Measurements from ENCODE around the gene HTRA1. TPM values are rescaled to one million over a fixed set of nuclear protein-coding genes. Genes with fewer than 3 reads are reported as not detected.
A peak's percentile ranks its signal among the peaks of the same experiment; 100 is the strongest.

The HTRA1 gene
- total RNA-seq, 1 donor from 2014 or later, result 83.1 TPM

DNA sequence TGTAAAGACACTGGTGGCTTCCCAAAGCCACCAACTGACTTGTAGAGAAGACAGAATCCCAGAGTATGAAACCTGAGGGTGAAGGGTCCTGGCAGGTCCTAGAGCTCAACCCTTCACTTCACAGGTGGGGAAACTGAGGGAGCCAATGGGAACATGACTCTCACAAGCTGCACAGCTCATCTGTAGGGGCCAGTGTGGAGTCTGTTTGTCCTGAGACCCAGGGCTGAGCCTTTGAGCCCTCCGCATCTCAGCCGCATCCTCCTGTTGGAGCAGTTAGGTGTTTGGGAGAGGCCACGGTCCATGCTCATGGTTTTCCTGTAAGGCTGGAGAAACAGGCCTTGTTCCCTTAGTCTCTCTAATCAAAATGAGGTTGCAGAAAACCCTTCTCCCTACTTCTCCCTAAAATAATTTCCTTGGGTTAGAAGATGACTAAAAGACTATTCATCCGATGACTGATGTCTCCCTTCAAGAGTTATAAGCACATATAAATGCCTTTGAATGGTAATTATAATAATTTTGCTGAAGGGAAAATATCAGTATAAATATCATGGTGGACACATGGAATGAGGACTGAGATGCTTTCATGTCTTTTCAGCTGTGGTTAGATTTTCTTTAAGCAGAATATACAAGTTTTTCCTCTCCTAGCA lies 10.3 kb downstream of the HTRA1 start:
- ATAC-seq (no peak), DNase-seq (ENCODE audit: low spot score) (no peak)

DNA sequence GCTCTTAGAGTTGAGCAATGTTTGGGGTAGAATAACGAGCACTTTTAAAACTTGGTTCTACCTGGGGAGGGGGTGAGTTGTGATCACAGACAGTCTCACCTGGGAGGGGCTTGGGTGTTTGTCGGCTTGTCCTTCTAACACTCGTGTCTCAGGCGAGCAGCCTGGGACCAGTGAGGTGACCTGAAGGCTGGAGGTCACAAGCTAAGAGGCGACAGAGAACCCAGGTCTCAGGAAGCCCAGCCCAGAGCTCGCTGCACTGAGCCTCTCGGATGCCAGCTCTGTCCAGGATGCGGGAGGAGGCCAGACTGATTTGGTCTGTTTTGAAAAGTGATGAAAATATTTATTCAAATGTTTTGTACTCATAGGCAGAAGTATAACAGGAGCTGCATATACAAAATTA lies 11.8 kb downstream of the HTRA1 start:
- DNase-seq (ENCODE audit: low spot score), result peak; percentile 22
- ATAC-seq, result no peak

DNA sequence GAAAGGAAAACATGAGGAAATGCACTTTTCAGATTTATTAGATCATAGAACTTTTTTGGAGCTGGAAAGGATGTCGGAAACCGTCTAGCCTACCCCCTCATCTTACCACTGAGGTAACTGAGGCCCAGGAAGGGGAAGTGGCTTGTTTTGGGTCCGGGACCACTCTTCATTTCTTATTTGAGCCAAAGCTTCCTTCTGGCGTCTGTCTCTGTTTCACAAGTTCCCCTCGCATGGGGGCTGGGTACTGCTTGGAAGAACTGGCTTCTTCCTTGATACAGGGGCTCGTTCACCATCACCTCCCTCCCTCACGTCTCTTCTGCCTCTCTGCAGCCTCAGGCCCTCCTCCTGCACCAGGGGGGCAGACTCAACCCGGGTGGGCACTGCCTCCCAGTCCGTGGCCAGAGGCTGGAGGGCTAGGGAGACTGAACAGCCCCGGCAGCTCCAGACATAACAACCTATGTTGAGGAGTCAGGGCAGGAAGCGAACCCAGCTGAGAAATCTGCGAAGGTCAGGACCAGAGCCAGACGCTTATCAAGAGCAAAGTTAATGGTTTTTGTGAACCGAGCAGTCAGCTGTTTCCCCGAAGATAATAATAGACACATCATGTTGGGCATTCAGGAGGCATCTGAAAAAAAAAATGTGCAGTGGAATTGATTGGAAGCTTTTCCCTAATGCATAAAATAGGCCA lies 12.9 kb downstream of the HTRA1 start:
- DNase-seq (ENCODE audit: low spot score), result peak; percentile 45
- peak; percentile 52 for ATAC-seq

DNA sequence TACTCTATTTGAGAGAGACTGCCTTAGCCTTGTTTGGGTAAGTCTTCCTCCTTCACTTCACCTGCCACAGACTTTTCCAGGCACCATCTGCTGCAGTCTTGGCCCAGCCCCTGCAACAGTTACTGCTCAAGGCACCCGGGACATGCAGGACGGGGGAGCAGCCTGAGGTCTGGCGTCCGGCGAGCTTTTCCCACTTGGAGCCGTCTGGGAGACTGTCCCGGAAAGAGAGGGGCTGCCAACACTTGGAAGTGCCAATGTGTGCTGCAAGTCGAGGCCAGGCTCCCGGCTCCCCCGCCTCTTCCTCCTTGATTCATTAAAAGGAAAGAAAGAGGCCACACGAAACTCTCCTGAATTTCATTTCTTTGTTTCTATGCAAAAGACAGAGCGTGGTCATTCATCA lies 13.7 kb downstream of the HTRA1 start:
- ATAC-seq (peak; percentile 41), DNase-seq (ENCODE audit: low spot score) (peak; percentile 44)

DNA sequence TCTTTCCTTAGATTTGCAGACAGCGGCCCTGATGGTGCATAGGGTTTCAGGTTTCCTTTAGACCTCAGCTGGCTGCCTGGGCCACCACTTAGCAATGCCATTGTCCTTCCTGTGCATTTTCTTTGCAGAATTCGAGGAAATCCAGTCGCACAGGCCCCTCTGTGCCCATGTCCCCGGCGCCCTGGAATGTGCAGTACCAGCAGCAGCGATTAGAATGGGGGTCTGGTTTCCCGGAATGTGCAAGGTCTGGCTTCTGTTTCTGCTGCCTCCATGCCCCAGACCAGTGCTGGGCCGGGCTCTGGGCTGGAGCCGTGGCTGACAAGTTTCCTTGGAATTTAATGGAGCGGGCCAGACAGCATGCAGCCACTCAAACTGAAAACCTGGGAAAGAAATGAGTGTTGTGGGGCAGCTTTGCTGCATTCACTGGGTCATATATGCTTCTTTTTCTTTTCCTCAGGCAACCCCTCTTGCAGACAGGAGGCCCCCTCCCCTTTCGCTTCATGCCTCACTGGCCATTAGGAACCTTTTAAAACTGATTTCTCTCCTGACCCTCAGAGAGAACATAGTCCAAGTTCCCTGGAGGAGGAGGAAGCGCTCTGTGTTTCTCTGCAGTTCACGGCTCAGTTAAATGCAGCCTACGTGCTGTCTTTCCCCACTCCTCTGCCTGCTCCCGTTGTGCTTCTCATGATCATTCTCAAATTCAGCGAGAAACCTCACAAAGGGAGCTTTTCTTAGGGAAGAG lies 14.4 kb downstream of the HTRA1 start:
- DNase-seq (ENCODE audit: low spot score) (peak; percentile 27), ATAC-seq (no peak)

DNA sequence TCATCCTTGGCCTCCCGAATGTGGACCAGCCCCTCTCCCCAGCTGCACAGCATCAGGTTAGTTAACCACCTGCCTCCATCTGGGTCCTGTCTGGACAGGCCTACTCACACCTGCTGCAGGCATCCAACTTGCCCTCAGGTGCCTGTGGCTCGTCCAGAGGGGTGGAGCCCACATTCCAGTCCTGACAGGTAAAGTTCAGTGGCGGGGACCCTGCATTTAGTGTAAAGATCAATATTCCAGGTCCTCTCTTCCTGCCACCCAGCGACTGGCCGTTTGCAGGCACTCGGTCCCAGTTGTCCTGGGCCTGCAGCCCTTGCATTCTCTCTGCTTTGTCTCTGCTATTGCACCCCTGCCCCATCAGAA lies 15.0 kb downstream of the HTRA1 start:
- DNase-seq (ENCODE audit: low spot score), result peak; percentile 38
- ATAC-seq, result no peak

DNA sequence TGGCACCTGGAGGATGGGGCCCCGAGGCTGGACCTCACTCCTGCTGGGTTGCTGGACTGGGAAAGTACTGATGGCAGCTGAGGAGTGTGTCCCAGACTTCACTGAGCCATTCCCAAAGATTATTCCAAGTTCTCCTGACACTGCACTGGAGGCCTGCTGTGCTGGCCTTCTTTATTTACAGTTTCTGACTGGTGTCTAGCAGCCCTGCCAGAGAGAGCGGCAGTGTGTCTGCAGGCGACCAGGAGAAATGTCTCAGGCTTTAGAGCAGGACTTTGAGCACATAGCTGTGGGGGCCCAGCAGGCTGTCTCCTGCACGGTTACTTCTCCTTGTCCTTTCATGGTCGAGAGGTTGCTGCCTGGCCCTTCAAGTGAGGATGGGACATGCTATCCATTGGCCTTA lies 16.1 kb downstream of the HTRA1 start:
- no peak for ATAC-seq
- peak; percentile 37 for DNase-seq (ENCODE audit: low spot score)

DNA sequence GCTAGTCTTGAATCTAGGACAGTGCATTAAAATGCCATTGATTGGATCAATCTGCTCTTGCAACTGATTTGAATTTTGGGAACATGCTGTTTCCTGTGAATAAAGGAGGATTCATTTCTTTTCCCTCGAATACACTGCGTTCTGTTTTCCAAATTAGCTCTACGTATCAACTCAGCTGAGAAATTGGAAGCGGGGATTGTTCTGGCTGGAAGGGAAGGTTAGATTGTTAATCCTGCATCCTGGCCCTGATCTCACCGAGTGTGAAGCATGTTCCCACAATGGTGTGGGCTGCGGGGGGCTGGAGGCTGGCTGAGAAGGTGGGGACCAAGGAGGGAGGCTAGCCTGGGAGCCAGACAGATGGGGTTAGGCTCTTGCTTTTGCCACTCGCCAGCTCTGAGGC lies 17.6 kb downstream of the HTRA1 start:
- ATAC-seq (no peak), DNase-seq (ENCODE audit: low spot score) (no peak)

DNA sequence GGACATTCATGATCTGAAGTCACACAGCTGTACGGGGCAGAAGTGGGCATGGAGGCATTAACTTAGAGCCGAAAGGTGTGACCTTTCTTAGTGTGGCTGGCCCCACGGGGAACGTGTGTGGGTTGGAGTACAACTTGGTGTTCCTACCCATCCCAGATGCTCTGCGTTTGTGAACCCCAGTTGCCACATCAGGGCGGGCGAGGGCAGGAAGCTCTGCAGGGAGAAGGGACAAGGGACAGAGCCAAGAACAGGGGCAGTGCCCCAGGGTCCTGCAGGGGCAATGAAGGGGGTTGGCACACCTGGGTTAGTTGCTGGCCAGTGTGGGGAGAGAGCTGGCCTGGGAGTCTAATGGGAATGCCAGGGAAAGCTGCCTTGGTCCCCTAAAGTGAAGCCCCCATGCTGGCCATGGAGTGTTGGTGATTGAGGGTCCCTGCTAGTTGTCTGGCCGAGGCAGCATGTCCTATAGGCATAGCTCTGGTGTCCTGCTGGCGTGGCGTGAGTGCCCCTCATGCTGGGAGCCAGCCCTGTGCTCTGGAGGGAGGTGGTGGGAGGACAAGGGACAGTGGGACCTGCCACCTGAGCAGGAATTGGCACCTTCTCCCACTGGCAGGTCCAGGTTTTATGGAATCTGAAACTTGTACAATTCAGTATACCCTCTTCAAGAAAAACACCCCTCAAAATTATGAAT lies 18.9 kb downstream of the HTRA1 start:
- DNase-seq (ENCODE audit: low spot score), result no peak
- ATAC-seq, result no peak

DNA sequence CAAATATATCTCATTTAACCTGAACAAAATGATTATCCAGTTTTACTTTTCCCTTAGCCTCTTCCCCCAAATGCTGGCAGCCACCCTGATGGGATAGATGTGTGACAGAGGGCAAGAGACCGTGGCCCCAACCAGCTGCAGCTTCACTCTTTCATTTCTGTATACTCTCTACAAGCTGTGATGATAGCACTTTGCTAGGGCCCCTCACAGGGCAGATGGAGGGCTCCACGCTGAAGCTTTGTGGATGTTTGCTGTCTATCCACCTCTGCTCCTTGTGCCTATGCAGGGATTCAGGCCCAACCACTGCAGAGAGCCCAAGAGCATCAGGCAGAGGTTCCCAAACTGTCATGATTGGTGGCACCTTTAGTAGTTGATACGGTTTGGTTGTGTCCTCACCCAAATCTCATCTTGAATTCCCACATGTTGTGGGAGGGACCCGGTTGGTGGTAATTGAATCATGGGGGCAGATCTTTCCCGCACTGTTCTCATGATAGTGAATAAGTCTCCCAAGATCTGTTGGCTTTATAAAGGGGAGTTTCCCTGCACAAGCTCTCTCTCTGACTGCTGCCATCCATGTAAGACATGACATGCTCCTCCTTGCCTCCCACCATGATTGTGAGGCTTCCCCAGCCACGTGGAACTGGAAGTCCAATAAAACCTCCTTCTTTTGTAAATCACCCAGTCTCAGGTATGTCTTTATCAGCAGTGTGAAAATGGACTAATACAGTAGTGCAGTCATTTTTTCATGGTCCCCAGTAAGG lies 20.1 kb downstream of the HTRA1 start:
- DNase-seq (ENCODE audit: low spot score) (no peak), ATAC-seq (no peak)

DNA sequence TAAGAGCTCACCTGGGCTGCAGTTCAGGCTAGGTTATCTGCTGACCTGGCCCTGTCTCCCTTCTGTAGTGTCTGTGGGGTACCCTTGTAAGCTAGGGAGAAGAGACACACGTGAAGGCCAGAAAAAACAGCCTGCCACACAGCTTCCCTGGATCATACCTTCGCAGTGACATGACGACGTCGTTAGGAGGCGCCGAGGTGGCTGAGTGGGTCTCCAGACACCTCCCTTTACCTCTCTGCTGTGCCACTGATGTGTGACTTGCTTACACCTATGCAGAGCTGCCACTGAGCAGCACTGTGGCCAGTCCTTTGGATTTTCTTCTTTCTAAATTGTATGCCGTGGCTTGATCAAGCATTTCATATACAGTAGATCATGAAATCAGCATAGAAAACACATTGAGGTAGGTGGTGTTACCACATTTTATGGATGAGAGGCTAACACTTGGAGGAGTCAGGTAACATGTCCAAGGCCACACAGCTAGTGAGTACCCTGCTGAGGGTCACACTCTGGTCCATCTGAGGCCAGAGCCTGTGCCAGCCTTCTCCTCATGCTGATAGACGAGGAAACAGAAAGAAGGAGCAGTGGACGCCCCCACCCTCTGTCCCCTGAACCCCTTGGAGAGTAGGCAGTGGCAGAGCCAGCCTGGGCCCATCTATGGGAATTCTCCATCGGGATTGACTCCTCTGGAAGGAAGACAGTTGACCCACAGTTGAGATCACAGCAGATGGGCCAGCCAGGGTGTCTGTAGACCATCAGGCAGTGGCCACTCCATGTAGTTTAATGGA lies 23.1 kb downstream of the HTRA1 start:
- DNase-seq (ENCODE audit: low spot score) (no peak), ATAC-seq (no peak)

DNA sequence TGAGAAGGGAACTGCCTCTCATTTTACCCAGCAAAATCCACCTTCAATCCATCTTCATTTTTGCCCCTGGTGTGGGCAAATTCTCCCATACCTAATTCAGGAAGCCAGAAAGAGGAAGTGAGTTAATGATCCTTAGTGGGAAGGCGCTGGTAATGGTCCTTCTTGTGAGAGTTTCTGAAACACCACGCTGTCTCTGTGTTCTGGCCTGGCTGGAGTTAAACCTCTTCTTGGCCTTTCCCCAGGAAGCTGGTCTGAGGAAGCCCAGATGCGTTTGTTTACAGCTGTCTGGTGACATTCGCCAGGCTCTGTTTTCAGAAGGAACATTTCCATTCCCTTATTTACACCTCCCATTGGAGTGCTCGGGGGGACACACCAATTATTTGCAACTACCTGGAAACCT lies 24.3 kb downstream of the HTRA1 start:
- DNase-seq (ENCODE audit: low spot score) (no peak), ATAC-seq (peak; percentile 39)

DNA sequence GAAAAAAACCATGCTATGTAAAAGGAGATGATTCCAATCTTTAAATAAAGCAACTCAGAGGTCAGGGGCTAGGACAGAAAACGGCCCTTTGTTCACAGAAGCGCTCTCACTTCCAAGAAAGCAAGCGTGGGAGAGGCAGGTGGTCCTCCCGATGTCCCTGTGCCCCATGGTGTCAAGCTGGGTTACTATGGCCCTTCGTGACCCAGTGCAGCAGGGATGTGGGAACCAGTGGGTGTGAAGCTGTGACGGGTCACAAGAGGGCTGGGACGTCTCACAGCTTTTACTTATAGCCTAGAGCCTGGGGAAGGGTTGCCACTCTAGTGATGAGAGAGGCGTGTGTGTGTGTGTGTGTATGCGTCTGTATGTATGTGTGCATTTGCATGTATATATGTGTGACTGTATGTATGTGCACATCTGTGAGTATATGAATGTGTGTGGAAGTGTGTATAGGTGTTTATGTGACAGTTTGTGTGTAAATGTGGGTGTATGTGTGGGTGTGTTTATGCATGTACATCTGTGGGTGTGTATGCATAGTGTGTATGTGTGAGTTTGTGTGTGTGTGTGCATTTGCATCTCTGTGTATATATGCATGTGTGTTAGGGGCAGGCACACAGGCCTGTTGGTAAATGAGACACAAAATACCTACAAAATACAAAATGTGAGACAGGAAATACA lies 25.2 kb downstream of the HTRA1 start:
- no peak for DNase-seq (ENCODE audit: low spot score)

DNA sequence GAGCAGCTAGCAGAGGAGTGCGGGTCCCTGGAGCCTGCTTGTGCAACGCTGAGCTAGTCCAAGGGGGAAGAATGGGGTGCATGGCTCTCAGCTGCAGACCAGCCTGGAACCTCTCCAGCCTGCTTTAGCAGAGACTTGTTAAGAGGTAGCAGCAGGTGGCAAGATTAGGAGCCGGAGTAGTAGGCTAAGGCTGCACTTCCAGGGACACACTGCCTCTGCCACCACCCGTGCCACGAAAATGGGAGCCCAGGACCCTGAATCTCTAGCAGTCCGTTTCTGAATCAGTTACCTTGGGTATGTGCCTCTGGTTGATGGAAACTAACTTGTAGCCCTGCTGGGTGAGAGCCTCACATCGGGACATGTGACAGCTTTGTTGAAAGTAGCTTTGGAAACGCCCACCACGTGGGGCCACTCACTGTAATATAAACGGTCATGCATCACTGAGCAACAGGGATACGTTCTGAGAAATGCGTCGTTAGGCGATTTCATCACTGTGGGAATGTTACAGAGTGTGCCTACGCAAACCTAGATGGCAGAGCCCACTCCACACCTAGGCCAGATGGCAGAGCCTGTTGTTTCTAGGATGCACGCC lies 25.9 kb downstream of the HTRA1 start:
- DNase-seq (ENCODE audit: low spot score), result no peak

More for the DNA sequence above, 25.2 kb downstream of the HTRA1 start:
- ATAC-seq, result no peak

DNA sequence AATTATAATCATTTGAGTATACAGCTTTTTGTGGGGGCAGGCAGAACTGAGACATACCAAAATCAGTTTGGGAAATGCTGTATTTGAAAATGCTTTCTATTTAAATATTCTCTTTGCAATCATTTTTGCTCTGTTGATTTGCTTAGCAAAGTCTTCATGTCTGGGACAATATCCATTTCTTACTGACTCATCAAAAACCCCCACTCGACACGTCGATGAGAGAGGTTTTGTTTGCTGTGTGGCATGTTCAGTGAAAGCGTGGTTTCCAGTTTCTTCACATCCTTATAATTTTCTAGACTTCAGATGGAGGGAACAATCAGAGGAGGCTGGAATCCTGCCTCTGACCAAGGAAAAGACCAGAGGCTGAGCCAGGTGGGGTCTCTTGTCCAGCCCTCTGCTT lies 28.9 kb downstream of the HTRA1 start:
- ATAC-seq, result no peak

More for the DNA sequence above, 25.9 kb downstream of the HTRA1 start:
- no peak for ATAC-seq

DNA sequence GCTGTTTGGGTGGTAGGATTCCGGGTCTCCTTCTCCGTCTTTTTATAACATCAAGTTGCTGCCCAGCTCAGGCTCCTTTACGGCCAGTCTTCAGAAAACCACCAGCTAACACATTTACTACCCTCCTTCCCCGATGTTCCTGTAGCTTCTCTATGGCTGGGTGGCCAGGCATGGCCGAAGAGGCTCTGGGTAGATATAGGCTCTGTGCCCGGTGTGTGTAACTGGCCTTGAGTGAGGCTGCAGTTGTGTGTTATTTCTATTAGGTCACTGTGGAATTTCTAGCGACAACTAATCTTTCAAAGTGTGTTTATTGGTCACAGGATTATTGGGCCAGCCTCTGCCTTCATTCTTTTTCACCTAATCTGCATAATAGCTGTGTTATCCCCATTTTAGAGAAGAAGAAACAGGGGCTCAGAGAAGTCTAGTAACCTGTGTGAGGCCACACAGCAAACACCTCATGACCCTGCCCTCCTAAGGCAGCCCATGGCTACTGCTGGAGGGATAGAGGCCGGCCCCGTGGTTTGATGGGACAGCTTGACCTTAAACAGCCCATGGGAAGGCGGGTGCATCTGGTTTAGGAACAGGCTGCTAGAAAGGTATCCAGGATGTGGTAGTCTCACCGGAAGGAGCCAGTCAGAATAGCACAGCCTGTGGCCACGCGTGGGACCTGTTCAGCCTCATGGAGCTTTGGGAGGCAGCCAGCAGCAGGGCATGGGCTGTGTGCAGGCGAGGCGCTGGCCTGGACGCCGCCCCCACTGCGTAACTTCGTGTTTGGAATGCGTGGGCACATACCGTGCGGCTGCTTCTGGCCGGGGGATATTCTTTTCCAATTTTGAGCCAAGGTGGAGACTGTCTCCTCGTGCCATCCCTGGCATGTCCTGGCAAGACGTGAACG lies 29.7 kb downstream of the HTRA1 start:
- DNase-seq (ENCODE audit: low spot score) (no peak), ATAC-seq (no peak)

More for the DNA sequence above, 28.9 kb downstream of the HTRA1 start:
- no peak for DNase-seq (ENCODE audit: low spot score)

DNA sequence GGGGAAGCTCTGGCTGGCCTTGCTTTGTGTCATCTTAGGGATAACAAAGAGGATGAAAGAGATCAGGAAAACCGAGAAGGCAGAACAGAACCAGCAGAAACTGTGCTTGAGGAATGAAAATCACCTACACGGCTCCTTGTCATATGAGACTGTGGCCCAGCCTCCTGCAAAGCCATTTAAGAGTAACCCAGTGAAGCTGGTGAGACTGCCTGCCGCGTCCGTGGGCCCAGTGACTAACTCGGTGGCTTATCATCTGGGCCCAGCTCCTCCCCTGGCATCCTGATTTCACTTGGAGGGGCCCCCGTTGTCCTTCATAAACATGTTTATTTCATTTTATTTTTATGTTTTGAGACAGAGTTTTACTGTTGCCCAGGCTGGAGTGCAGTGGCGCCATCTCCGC lies 30.7 kb downstream of the HTRA1 start:
- ATAC-seq (no peak), DNase-seq (ENCODE audit: low spot score) (no peak)

DNA sequence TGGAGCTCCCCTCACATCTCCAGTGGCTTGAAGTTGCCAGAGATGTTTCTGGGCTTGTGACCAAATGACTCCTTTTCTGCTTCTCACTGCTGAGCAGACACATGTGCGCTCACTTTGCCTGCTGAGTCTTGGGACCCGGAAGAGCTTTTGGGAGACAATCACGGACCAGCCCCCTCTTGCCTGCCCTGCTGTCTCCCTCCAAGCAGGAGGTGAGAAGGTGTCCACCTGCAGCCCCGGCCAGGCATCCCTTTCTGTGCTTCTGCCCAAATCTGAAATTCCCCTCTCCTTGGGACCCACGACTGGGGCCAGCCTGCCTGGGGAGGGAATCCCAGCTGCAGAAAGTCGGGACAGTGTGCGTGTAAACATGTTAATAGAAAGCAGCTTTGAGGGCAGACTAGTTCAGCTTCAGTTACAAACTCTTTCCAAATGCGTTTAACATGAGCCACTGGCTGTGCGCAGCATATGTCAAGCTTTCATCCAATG lies 31.7 kb downstream of the HTRA1 start:
- no peak for DNase-seq (ENCODE audit: low spot score)
- ATAC-seq, result no peak

Measured in left lobe of liver (tissue), 2 donors.